ENCODE measurements around the gene TCP1. TPM values are rescaled to one million over a fixed set of nuclear protein-coding genes. Genes with fewer than 3 reads are reported as not detected.
"Not testable (repeated sequence)": the region's sequence is repeated elsewhere in the genome, so short reads cannot be mapped to it uniquely, and the experiment has no call there.

Gene TCP1
- total RNA-seq, 1 experiment from 2014 or later, result 430 TPM

DNA sequence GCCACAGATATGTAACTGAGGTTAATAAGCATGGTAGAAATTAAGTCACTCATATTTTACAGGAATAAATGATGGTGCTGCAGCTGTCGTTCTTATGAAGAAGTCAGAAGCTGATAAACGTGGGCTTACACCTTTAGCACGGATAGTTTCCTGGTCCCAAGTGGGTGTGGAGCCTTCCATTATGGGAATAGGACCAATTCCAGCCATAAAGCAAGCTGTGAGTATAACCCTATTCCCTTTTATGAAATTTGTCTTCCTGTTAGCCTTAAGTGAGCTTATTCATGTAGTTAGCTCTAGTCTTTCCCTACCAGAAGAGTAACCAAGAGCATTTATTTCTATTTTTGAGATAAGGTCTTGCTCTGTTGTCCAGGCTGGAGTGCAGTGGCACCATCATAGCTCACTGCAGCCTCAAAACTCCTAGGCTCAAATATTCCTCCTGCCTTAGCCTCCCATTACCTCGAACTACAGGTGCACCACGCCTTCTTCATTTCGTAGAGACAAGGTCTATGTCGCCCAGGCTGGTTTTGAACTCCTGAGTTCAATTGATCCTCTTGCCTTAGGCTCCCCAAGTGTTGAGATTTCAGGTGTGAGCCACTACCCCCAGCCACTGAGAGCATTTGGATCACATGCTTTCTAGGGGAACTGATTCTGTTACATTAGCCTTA, 12.0 kb downstream of the TCP1 start:
- no peak for DNase-seq (ENCODE audit: low spot score)

GRCh38 chr6:159772196-159772595, 17.2 kb downstream of the TCP1 start:
- DNase-seq (ENCODE audit: low spot score), result no peak

GRCh38 chr6:159769470-159769869, 19.9 kb downstream of the TCP1 start:
- DNase-seq (ENCODE audit: low spot score), result no peak

DNA sequence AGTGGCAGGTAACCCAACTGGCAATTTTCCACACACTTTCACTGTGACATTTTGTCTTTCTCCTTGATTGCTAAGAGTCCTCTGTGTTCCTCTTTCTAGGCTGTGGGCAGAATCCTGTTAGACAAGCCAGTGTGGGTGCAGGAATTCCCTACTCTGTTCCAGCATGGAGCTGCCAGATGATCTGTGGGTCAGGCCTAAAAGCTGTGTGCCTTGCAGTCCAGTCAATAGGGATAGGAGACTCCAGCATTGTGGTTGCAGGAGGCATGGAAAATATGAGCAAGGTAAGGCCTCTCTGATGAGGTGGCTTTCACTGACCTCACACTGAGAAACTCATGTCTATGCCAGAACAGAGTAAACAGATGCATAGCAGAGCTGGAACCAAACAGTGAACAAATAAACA, 22.5 kb downstream of the TCP1 start:
- DNase-seq (ENCODE audit: low spot score), result no peak

- no peak for DNase-seq (ENCODE audit: low spot score)
These were observed 26.6 kb downstream of the TCP1 start for GRCh38 chr6:159762681-159763293.

GRCh38 chr6:159761873-159762680, 27.3 kb downstream of the TCP1 start, which contains the start of gene ACAT2:
Gene ACAT2 (plus strand): TSS chr6:159762045. CDS start chr6:159762088, 43 bp downstream.
- peak; percentile 87 for DNase-seq (ENCODE audit: low spot score)

DNA sequence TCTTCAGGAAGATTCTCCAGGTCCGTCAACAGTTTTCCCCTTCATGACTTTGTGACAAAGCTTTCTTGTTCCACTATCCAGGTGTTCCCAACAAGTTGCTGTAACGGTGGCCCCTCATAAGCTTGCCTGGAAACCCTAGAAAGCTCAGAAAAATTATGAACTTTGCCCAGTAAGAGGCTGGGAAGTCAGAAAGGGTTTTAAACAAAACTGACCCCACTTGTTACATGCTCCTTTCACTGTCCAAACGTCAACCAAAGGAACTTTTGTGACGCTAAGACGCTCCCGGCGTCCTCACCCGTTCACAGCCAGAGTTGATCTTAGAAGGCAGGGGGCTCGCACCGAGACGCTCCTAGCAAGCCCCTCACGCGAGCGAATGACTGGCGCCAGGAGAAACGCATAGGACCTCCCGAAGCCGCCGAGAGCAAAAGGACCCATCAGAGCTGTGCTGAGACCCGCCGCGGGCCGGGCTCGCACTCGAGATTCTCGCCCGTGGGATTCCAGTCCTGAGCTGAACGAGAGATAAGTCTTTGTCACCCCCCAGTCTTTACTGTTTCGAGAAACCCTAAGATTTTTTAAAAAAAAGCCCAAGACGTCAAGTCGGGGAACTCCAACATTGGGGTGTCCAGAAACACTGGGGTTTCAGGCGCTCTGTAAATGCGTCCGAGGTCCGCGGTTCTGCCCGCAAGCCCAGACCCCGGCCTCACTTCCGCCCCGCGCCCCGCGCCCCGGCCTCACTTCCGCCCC, 28.1 kb downstream of the TCP1 start:
- no peak for DNase-seq (ENCODE audit: low spot score)

GRCh38 chr6:159760602-159761057, 28.8 kb downstream of the TCP1 start:
- DNase-seq (ENCODE audit: low spot score), result peak; percentile 64

GRCh38 chr6:159759645-159760044, 29.8 kb downstream of the TCP1 start:
- DNase-seq (ENCODE audit: low spot score), result no peak

- peak; percentile 65 for DNase-seq (ENCODE audit: low spot score)
These were observed 31.1 kb downstream of the TCP1 start for GRCh38 chr6:159758031-159759001.

DNA sequence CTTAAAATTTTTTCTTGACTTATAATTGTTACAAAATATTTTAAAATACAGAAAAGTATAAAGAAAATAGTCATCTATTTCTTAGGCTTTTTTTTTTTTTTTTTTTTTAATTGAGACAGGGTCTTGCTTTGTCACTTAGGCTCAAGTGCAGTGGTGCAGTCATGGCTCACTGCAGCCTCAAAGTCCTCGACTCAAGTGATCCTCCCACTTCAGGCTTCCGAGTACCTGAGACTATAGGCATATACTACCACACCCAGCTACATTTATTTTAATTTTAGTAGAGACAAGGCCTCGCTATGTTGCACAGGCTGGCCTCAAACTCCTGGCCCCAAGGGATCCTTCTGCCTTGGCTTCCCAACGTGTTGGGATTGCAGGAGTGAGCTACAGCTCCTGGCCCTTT, 32.9 kb downstream of the TCP1 start:
- DNase-seq (ENCODE audit: low spot score), result no peak

- no peak for DNase-seq (ENCODE audit: low spot score)
These were observed 34.2 kb downstream of the TCP1 start for GRCh38 chr6:159754959-159755914.

- DNase-seq (ENCODE audit: low spot score), result no peak
These were observed 35.0 kb downstream of the TCP1 start for GRCh38 chr6:159754401-159754800.

DNA sequence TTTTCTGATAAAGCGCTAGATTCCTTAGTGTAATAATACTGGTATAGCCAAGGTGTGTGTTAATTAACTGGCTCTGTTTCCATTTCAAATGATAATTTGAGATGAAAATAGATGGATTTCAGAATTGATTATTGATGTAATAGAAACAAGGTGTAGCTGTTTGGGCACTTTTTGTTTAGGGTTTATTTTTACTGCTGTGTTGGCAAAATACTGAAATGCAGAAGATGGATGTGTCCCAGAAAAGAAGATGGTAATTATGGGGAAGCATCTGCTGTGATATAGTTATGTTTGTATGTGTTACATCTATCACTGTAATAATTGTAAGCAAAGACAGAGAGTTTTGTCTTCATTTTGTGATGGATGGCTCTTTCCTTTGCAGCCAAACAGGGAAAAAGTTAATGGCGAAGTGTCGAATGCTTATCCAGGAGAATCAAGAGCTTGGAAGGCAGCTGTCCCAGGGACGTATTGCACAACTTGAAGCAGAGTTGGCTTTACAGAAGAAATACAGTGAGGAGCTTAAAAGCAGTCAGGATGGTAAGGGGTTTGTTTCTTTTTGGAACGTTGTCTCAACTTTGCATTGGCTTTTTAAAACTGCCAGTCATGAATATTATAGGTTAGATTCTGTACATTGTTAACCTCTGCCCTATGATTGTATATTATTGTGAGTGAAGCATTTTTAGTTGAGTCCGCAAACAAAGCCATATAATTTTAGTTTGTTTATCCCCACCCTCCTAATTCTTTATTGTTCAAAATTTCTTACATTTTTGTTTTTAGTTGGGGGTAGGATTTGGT, 36.1 kb downstream of the TCP1 start:
- no peak for DNase-seq (ENCODE audit: low spot score)

DNA sequence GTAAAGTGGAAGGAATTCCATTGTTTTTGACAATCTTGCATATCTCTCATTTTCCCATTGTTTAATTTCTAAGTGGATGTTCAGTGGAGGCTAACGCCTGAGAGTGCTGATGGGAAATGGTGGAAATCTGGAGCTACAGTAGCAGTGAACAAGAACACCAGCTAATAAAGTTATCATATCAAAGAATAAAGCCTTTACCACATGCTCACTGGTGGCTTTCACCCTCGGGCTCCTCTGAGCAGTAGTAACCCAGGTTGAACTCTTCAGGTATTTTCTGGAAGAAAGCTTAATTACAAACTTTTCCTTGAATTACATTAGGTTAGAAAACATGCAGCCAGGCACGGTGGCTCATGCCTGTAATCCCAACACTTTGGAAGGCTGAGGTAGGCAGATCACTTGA, 38.0 kb downstream of the TCP1 start:
- DNase-seq (ENCODE audit: low spot score), result no peak

GRCh38 chr6:159748127-159748526, 41.3 kb downstream of the TCP1 start:
- not testable (repeated sequence) for DNase-seq (ENCODE audit: low spot score)

GRCh38 chr6:159746759-159747158, 42.6 kb downstream of the TCP1 start:
- no peak for DNase-seq (ENCODE audit: low spot score)

DNA sequence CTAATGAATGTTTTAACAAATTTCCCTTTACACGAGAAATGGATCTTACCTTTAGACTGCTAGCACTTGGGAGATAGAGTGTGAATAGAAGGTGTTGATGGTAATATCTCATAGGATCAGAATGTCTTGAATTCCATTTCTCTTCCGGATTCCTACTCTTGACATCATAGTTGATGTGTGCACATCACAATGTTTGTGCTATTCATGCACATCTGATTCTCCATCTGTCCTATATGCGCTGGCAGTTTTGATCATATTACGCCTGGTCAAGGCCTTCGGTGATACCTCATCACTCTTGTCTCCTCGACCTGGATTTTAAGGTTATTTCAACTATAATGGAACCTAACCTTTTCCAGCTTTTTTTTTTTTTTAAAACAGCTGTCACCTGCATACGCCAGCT, 44.3 kb downstream of the TCP1 start:
- DNase-seq (ENCODE audit: low spot score), result no peak

GRCh38 chr6:159742165-159742564, 47.2 kb downstream of the TCP1 start:
- DNase-seq (ENCODE audit: low spot score), result no peak

All from A172 (cell line).